Neural progenitor cell (in vitro differentiated cells): ENCODE results near the gene CBFB. TPM values are rescaled to one million over a fixed set of nuclear protein-coding genes. Genes with fewer than 3 reads are reported as not detected.

Experiments used
- DNase-seq: peaks from one replicate; pipeline ENCODE4 v3.0.0-alpha.2; 2016; ENCODE audit warnings: low spot score
- H2AFZ ChIP-seq: fragments of 200-600 bp; sonication (generic); replicated peaks from 2 replicates; pipeline ENCODE4 v1.6.1; 2016; ENCODE audit warnings: antibody characterized with exemption
- H3F3A ChIP-seq: fragments of 200-600 bp; sonication (generic); 2 replicates; pipeline ENCODE4 v1.6.1; 2016; ENCODE audit warnings: antibody characterized with exemption, low read depth
- H3K27ac ChIP-seq: fragments of 200-600 bp; sonication (generic); 2 replicates; pipeline ENCODE4 v1.5.1; 2016; ENCODE audit warnings: mild to moderate bottlenecking
- H3K27me3 ChIP-seq: fragments of 200-600 bp; sonication (generic); 2 replicates; pipeline ENCODE4 v1.6.1; 2016; ENCODE audit warnings: mild to moderate bottlenecking, moderate library complexity
- H3K36me3 ChIP-seq: fragments of 200-600 bp; sonication (generic); 2 replicates; pipeline ENCODE4 v1.5.1; 2016
- H3K4me1 ChIP-seq: fragments of 200-600 bp; sonication (generic); 2 replicates; pipeline ENCODE4 v1.6.1; 2016; ENCODE audit warnings: mixed run types
- H3K4me2 ChIP-seq: fragments of 200-600 bp; sonication (generic); 2 replicates; pipeline ENCODE4 v1.6.1; 2016
- H3K4me3 ChIP-seq: fragments of 200-600 bp; sonication (generic); 2 replicates; pipeline ENCODE4 v1.5.1; 2016
- H3K79me2 ChIP-seq: fragments of 200-600 bp; sonication (generic); 2 replicates; pipeline ENCODE4 v1.6.1; 2016; ENCODE audit warnings: low read depth
- H3K9ac ChIP-seq: fragments of 200-600 bp; sonication (generic); 2 replicates; pipeline ENCODE4 v1.6.1; 2016
- H3K9me3 ChIP-seq: fragments of 200-600 bp; sonication (generic); 2 replicates; pipeline ENCODE4 v1.5.1; 2016; ENCODE audit warnings: low read depth
- H4K20me1 ChIP-seq: fragments of 200-600 bp; sonication (generic); 2 replicates; pipeline ENCODE4 v1.6.1; 2016; ENCODE audit warnings: low read depth
- H3K27ac Mint-ChIP-seq: 3 replicates; pipeline ENCODE4 v1.8.0; 2021; ENCODE audit warnings: mixed read lengths
- H3K27me3 Mint-ChIP-seq: 2 replicates; pipeline ENCODE4 v1.8.0; 2022; ENCODE audit warnings: low read depth, mild to moderate bottlenecking, inconsistent platforms, moderate library complexity, mixed read lengths; ENCODE audit not compliant: insufficient read depth
- H3K36me3 Mint-ChIP-seq: 3 replicates; pipeline ENCODE4 v1.8.0; 2021; ENCODE audit warnings: mixed read lengths
- H3K4me1 Mint-ChIP-seq: 3 replicates; pipeline ENCODE4 v1.8.0; 2021; ENCODE audit warnings: mixed read lengths
- H3K4me3 Mint-ChIP-seq: 3 replicates; pipeline ENCODE4 v1.8.0; 2021; ENCODE audit warnings: mild to moderate bottlenecking, moderate library complexity, mixed read lengths
- H3K9me3 Mint-ChIP-seq: 3 replicates; pipeline ENCODE4 v1.8.0; 2020; ENCODE audit warnings: mixed read lengths
- CTCF ChIP-seq: fragments of 200-600 bp; sonication (generic); IDR thresholded peaks from 2 replicates; pipeline ENCODE4 v1.5.1; 2017; ENCODE audit warnings: antibody characterized with exemption, mild to moderate bottlenecking
- EZH2 ChIP-seq: fragments of 200-600 bp; sonication (generic); IDR thresholded peaks from 2 replicates; pipeline ENCODE4 v1.6.1; 2017; ENCODE audit warnings: antibody characterized with exemption, mild to moderate bottlenecking, moderate library complexity
- EZH2phosphoT487 ChIP-seq: fragments of 200-600 bp; sonication (generic); IDR thresholded peaks from 2 replicates; pipeline ENCODE4 v1.6.1; 2017; ENCODE audit warnings: antibody characterized with exemption
- total RNA-seq: library from RNA; depleted of rRNA; stranded (reverse); fragments of >200 nt; gene quantifications from 2 replicates; pipeline ENCODE4 v1.2.3, GENCODE V29; 2015; ENCODE audit warnings: low replicate concordance

Gene CBFB
- total RNA-seq, 1 donor from 2014 or later, result 95.5 TPM

GRCh38 chr16:67146523-67147357 is 117.8 kb downstream of the CBFB start:
- peaks cover 22% of the 10 kb centered on the region for H3K27me3 Mint-ChIP-seq
- Histone ChIP-seq H3K4me1 (no peaks in the 10 kb centered on the region), H3K4me2 (no peak overlapping the region), H3K36me3 (no peaks in the 10 kb centered on the region), H3K9ac (no peak overlapping the region), H3K9me3 (no peaks in the 10 kb centered on the region), H4K20me1 (peaks cover 5% of the 10 kb centered on the region), H3K4me3 (no peak overlapping the region), H3K27ac (no peak overlapping the region), H3K27me3 (peaks cover 27% of the 10 kb centered on the region), H3K79me2 (no peaks in the 10 kb centered on the region), H2AFZ (no peak overlapping the region), H3F3A (peaks cover 26% of the 10 kb centered on the region)
- H3K4me3 Mint-ChIP-seq, result no peak overlapping the region
- peaks cover 8% of the 10 kb centered on the region for H3K4me1 Mint-ChIP-seq
- no peak overlapping the region for H3K27ac Mint-ChIP-seq
- H3K9me3 Mint-ChIP-seq, result peaks cover 2% of the 10 kb centered on the region
- peaks cover 20% of the 10 kb centered on the region for H3K36me3 Mint-ChIP-seq
- TF ChIP-seq EZH2 (no peak), CTCF (no peak), EZH2phosphoT487 (no peak)
- no peak for DNase-seq

GRCh38 chr16:67147437-67148140 is 118.6 kb downstream of the CBFB start:
- no peak for DNase-seq
- H3K27me3 ChIP-seq, result peaks cover 35% of the 10 kb centered on the region
- Mint-ChIP-seq H3K4me3 (no peak overlapping the region), H3K27ac (no peak overlapping the region), H3K4me1 (peaks cover 8% of the 10 kb centered on the region), H3K27me3 (peaks cover 29% of the 10 kb centered on the region), H3K36me3 (peaks cover 16% of the 10 kb centered on the region), H3K9me3 (peaks cover 2% of the 10 kb centered on the region)
- H3K4me2 ChIP-seq, result no peak overlapping the region
- no peaks in the 10 kb centered on the region for H3K4me1 ChIP-seq
- peaks cover 30% of the 10 kb centered on the region for H3F3A ChIP-seq
- H3K9ac ChIP-seq, result no peak overlapping the region
- TF ChIP-seq CTCF (no peak), EZH2 (no peak), EZH2phosphoT487 (no peak)
- H2AFZ ChIP-seq, result no peak overlapping the region
- H3K79me2 ChIP-seq, result no peaks in the 10 kb centered on the region
- H3K36me3 ChIP-seq, result no peaks in the 10 kb centered on the region
- no peaks in the 10 kb centered on the region for H3K9me3 ChIP-seq
- H3K27ac ChIP-seq, result no peak overlapping the region
- H4K20me1 ChIP-seq, result peaks cover 5% of the 10 kb centered on the region
- H3K4me3 ChIP-seq, result no peak overlapping the region

GRCh38 chr16:67148221-67148620 is 119.3 kb downstream of the CBFB start:
- no peak overlapping the region for H3K4me3 Mint-ChIP-seq

More at GRCh38 chr16:67148221-67148620, 119.3 kb downstream of the CBFB start:
- peaks cover 41% of the 10 kb centered on the region for H3K27me3 ChIP-seq
- no peaks in the 10 kb centered on the region for H3K79me2 ChIP-seq
- H3K4me2 ChIP-seq, result no peak overlapping the region
- no peaks in the 10 kb centered on the region for H3K9me3 ChIP-seq
- H3K36me3 Mint-ChIP-seq, result peaks cover 16% of the 10 kb centered on the region
- H3K27me3 Mint-ChIP-seq, result peaks cover 36% of the 10 kb centered on the region
- no peak overlapping the region for H3K4me3 ChIP-seq
- peaks cover 5% of the 10 kb centered on the region for H4K20me1 ChIP-seq
- no peaks in the 10 kb centered on the region for H3K36me3 ChIP-seq
- H3K27ac ChIP-seq, result no peak overlapping the region
- H3K27ac Mint-ChIP-seq, result no peak overlapping the region
- peaks cover 30% of the 10 kb centered on the region for H3F3A ChIP-seq
- no peak overlapping the region for H2AFZ ChIP-seq
- H3K9ac ChIP-seq, result no peak overlapping the region
- H3K4me1 ChIP-seq, result no peaks in the 10 kb centered on the region
- peaks cover 2% of the 10 kb centered on the region for H3K9me3 Mint-ChIP-seq
- TF ChIP-seq EZH2phosphoT487, result no peak
- DNase-seq, result no peak
- H3K4me1 Mint-ChIP-seq, result peaks cover 8% of the 10 kb centered on the region
